Neuron (in vitro differentiated cells): Measurements from ENCODE around the gene MYORG.

Experiments used
- H2AFZ ChIP-seq: one replicate; pipeline ENCODE4 v1.6.1; 2013; ENCODE audit warnings: low read depth, mild to moderate bottlenecking, inconsistent platforms, low read length, moderate library complexity
- H3K27me3 ChIP-seq: one replicate; pipeline ENCODE4 v1.6.1; 2013; ENCODE audit warnings: low read length; ENCODE audit not compliant: insufficient read depth
- H3K36me3 ChIP-seq: one replicate; pipeline ENCODE4 v1.6.1; 2013; ENCODE audit warnings: low read length; ENCODE audit not compliant: insufficient read depth
- H3K4me1 ChIP-seq: one replicate; pipeline ENCODE4 v1.6.1; 2013; ENCODE audit warnings: low read length; ENCODE audit not compliant: insufficient read depth
- H3K4me3 ChIP-seq: 2 replicates; pipeline ENCODE4 v1.5.1; 2013; ENCODE audit warnings: mild to moderate bottlenecking, low read length, moderate library complexity
- H3K9me3 ChIP-seq: one replicate; pipeline ENCODE4 v1.6.1; 2013; ENCODE audit warnings: low read length

The MYORG gene

GRCh38 chr9:34399729-34400128, 23.0 kb upstream of the MYORG start:
- H3K9me3 ChIP-seq: no peaks in the 10 kb centered on the region

GRCh38 chr9:34398875-34399274, 22.2 kb upstream of the MYORG start:
- H2AFZ ChIP-seq: no peak overlapping the region
- no peak overlapping the region for H3K4me3 ChIP-seq
- no peaks in the 10 kb centered on the region for H3K4me1 ChIP-seq
- no peaks in the 10 kb centered on the region for H3K27me3 ChIP-seq
- no peaks in the 10 kb centered on the region for H3K9me3 ChIP-seq
- peaks cover 66% of the 10 kb centered on the region for H3K36me3 ChIP-seq

More at GRCh38 chr9:34399729-34400128, 23.0 kb upstream of the MYORG start:
- no peak overlapping the region for H3K4me3 ChIP-seq
- no peaks in the 10 kb centered on the region for H3K4me1 ChIP-seq
- H2AFZ ChIP-seq: no peak overlapping the region
- no peaks in the 10 kb centered on the region for H3K27me3 ChIP-seq
- H3K36me3 ChIP-seq: peaks cover 67% of the 10 kb centered on the region

- no peak overlapping the region for H3K4me3 ChIP-seq
- peaks cover 46% of the 10 kb centered on the region for H3K36me3 ChIP-seq
- H3K4me1 ChIP-seq: no peaks in the 10 kb centered on the region
- H2AFZ ChIP-seq: no peak overlapping the region
- H3K9me3 ChIP-seq: no peaks in the 10 kb centered on the region
- H3K27me3 ChIP-seq: no peaks in the 10 kb centered on the region
These were observed 19.8 kb upstream of the MYORG start for GRCh38 chr9:34396276-34397214.

- Histone ChIP-seq H3K4me1 (no peaks in the 10 kb centered on the region), H2AFZ (no peak overlapping the region), H3K36me3 (peaks cover 9% of the 10 kb centered on the region), H3K9me3 (no peaks in the 10 kb centered on the region), H3K27me3 (no peaks in the 10 kb centered on the region), H3K4me3 (no peak overlapping the region)
These were observed 15.8 kb upstream of the MYORG start for GRCh38 chr9:34392511-34392910.

GRCh38 chr9:34387239-34387638, 10.5 kb upstream of the MYORG start:
- no peak overlapping the region for H2AFZ ChIP-seq
- H3K36me3 ChIP-seq: no peaks in the 10 kb centered on the region
- peaks cover 2% of the 10 kb centered on the region for H3K27me3 ChIP-seq
- H3K4me1 ChIP-seq: no peaks in the 10 kb centered on the region
- no peaks in the 10 kb centered on the region for H3K9me3 ChIP-seq
- no peak overlapping the region for H3K4me3 ChIP-seq

GRCh38 chr9:34386656-34387055, 10.0 kb upstream of the MYORG start:
- Histone ChIP-seq H3K9me3 (no peaks in the 10 kb centered on the region), H3K4me1 (no peaks in the 10 kb centered on the region), H3K36me3 (no peaks in the 10 kb centered on the region), H2AFZ (no peak overlapping the region), H3K4me3 (no peak overlapping the region), H3K27me3 (peaks cover 5% of the 10 kb centered on the region)

GRCh38 chr9:34385561-34386230, 9.0 kb upstream of the MYORG start:
- peaks cover 13% of the 10 kb centered on the region for H3K27me3 ChIP-seq
- no peaks in the 10 kb centered on the region for H3K36me3 ChIP-seq
- no peaks in the 10 kb centered on the region for H3K9me3 ChIP-seq
- no peak overlapping the region for H3K4me3 ChIP-seq
- no peak overlapping the region for H2AFZ ChIP-seq
- H3K4me1 ChIP-seq: peaks cover 4% of the 10 kb centered on the region

GRCh38 chr9:34384368-34385165, 7.9 kb upstream of the MYORG start:
- Histone ChIP-seq H3K36me3 (no peaks in the 10 kb centered on the region), H3K27me3 (peaks cover 23% of the 10 kb centered on the region), H3K4me1 (peaks cover 8% of the 10 kb centered on the region), H3K9me3 (no peaks in the 10 kb centered on the region), H3K4me3 (no peak overlapping the region), H2AFZ (no peak overlapping the region)

GRCh38 chr9:34383904-34384303, 7.2 kb upstream of the MYORG start:
- no peaks in the 10 kb centered on the region for H3K36me3 ChIP-seq
- no peaks in the 10 kb centered on the region for H3K9me3 ChIP-seq
- no peak overlapping the region for H2AFZ ChIP-seq
- H3K27me3 ChIP-seq: peaks cover 27% of the 10 kb centered on the region
- H3K4me1 ChIP-seq: peaks cover 8% of the 10 kb centered on the region
- H3K4me3 ChIP-seq: no peak overlapping the region

GRCh38 chr9:34382879-34383278, 6.2 kb upstream of the MYORG start:
- H2AFZ ChIP-seq: no peak overlapping the region
- no peaks in the 10 kb centered on the region for H3K9me3 ChIP-seq
- H3K4me1 ChIP-seq: peaks cover 8% of the 10 kb centered on the region
- no peaks in the 10 kb centered on the region for H3K36me3 ChIP-seq
- no peak overlapping the region for H3K4me3 ChIP-seq
- H3K27me3 ChIP-seq: peaks cover 27% of the 10 kb centered on the region

- Histone ChIP-seq H3K4me1 (peaks cover 11% of the 10 kb centered on the region), H3K9me3 (no peaks in the 10 kb centered on the region), H2AFZ (no peak overlapping the region), H3K27me3 (peaks cover 27% of the 10 kb centered on the region), H3K4me3 (no peak overlapping the region), H3K36me3 (no peaks in the 10 kb centered on the region)
These were observed 5.4 kb upstream of the MYORG start for GRCh38 chr9:34382054-34382453.

- Histone ChIP-seq H2AFZ (peak overlapping the region; percentile 3), H3K4me1 (peaks cover 15% of the 10 kb centered on the region), H3K4me3 (peak overlapping the region; percentile 44), H3K27me3 (peaks cover 27% of the 10 kb centered on the region), H3K9me3 (no peaks in the 10 kb centered on the region), H3K36me3 (no peaks in the 10 kb centered on the region)
These were observed 4.6 kb upstream of the MYORG start for GRCh38 chr9:34381323-34381722.
